Suppressor macrophage treated with lipopolysaccharide for 1 hour (primary cell): Measurements from ENCODE around the gene PFKM.
"Not testable (repeated sequence)": the region's sequence is repeated elsewhere in the genome, so short reads cannot be mapped to it uniquely, and the experiment has no call there.

Source experiments
- DNase-seq, 3 donors: peaks; one replicate each; pipeline ENCODE4 v3.0.0-alpha.2; 2020 to 2022

PFKM gene

DNA sequence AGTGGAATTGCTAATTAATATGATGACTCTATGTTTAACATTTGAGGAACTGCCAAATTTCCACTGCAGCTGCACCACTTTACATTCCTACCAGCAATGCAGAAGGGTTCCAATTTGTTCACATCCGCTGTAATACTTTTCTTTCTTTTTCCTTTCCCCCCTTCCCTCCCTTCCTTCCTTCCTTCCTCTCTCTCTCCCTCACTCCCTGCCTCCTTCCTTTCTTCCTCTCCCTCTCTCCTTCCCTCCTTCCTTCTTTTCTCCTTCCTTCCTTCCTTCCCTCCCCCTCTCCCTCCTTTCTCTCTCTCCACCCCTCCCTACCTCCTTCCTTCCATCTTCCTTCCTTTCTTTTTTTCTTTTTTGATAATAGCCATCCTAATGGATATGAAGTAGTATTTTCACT is 3.2 kb upstream of the PFKM start:
- no peak for DNase-seq

DNA sequence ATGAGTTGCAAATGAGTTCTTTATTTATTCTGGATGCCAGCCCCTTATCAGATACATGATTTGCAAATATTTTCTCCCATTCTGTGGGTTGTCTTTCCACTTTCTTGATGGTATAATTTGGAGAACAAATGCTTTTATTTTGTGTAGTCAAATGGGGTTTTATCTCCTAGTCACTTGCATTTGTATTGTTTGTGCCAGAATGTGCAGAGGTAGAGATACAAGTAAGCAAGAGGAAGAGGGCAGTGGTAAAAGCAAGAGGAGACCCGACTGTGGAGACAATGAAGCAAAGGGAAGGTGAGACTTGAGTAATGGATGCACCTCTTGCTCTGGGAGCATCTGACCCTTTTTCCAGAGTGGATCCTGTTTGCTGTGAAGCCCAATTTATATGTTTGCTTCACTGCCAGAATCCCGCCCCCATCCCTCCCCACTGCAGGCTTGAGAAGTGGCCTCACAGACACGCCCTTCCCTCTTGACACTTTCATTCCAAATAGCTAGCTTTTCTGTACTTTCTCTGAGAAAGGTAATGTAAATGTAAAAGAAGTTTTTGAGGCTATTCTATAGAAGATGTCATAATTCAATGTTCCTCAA is 786 bp upstream of the PFKM start:
- no peak for DNase-seq

DNA sequence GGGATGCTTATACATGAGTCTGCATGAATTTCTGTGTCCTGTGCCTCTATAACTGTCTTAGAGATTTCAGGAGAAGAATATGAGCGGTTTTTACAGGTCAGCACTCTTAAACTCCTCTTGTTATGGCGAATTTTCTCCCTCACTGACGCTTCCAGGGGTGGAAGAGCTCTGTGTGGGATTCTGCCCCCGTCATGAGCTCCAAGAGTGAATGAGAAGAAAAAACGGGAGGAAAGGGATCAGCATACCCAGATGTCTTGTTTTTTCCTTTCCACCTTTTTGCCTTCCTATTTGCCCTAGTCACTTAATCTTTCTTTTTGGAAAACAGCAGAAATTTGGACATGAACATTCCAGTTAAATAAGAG is 651 bp downstream of the PFKM start:
- DNase-seq, result no peak

DNA sequence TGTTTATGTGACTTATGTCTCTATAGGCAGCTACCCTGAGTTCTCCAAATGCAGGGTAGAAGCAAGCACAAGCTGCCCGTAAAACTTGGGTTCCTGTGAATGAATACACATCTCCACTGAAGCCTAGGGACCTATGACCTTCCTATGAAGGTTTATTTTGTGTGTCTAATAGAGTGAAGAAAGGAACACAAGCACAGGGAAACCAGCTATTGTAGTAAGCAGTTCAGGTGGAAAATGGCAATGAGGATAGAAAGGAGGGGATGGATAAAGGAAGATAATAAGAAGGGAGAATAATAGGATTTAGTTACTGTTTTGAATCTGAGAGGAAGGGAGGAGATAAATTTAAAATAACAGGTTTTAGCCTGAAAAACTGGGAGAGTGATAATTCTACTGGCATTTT is 2.4 kb downstream of the PFKM start:
- DNase-seq, result no peak

DNA sequence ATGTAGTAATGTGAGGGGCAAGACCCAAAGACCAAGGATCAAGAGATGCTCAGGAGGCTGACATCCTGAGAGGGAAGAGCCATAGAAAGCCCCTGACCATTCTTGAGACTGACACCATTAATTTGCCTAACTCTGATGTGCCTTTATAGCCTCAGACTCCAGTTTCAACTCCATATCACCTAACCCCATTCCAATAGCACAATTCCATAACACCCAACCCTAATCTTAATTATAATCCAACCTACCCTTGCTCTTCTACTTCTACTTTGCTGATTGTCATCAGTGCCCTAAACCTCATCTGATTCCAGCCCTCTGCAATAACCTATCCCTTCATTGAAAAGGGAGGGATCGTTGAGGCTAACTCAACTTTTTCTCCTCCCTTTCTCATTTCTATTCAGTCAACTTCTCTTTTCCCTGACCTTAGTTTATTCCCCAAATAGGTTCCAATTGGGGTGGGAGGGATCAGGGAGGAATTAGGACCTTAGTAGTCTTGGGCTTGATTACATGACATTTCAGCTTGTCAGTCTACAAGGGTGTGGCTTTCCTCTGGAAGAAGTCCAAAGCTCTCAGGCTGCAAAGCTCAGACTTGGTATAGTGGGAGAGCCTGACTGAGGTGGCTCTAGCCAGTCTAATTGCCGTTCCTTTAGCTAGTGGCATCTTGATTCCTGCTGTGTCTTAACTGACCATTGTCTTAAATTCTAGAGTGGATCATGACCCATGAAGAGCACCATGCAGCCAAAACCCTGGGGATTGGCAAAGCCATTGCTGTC is 3.1 kb downstream of the PFKM start:
- no peak for DNase-seq

DNA sequence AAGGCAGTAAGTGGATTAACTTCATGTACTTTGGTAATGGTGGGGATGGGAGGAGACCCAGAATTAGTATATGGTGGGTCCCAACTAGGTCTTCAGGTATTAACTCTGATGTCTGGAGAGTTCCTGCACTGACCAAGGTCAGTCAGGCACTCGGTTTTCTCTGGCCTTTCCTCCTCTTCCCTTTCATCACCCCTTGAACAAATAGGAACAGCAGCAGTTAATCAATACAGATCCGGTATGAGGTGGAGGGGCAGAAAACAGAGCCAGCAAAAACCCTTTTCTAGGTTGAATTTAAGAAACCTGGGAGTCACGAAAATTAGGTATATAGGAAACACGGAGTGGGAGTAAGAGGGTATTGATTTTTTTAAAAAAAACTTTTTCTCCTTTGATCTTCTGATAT is 4.0 kb downstream of the PFKM start:
- no peak for DNase-seq

DNA sequence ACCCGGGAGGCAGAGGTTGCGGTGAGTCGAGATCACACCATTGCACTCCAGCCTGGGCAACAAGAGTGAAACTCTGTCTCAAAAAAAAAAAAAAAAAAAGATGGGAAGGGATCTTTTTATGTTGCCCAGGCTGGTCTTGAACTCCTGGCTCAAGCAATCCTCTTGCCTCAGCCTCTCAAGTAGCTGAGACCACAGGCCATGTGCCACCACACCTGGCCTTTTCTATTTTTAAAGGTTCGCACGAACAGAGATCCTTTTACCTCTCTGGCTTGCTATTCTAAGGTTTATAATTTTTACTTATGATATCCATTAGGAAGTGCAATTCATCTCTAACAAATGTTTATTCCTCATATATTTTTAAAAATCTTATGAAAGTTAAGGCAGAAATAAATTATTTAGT is 6.4 kb downstream of the PFKM start:
- not testable (repeated sequence) for DNase-seq

DNA sequence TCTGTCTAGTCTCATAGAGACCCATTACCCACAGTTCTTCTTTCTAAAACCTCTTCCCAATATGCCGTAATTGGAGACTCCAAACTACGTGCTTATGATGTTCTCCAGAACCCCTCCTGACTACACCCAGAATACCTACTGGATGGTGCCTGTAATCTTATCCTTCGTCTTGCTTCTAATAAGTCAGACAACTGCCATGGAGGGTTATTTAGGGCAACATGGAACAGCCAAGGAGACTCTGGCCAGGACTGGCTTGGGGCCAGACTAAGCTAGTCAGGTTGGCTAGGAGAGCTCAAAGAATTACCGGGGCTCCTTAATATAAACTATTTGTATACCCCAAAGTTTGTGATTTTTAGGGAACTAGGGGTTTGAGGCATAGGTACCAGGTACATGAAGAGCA is 6.8 kb downstream of the PFKM start:
- no peak for DNase-seq

DNA sequence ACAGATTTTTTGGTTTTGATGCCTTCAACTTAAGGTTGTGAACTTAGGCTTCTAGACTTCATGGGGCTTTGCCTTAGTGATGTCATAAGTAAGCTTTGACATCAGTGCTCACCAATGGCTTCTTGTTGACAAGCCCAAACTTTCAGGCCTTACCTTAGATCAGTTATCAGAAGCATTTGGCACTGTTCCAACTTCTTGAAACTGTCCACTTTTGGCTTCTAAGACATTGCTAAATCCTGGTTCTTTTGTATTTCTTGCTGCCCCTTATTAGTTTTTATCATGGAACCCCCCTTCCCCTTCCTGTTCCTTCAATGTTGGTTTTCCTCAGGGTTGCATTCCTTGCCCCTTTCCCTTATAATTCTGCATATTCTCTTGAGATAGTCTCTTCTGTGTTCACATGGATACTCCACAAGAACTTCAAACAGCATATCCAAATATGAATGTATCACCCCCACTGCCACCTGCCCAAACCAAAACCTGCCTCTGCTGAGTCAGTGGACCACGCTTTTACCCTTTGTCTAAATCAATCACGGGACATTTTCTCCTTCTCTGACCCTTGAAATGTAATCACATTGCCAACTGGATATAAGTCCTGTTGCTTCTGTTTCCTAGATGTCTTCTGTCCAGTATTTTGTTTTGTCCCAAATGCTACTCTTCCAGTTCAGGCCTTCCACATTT is 7.9 kb downstream of the PFKM start:
- no peak for DNase-seq

DNA sequence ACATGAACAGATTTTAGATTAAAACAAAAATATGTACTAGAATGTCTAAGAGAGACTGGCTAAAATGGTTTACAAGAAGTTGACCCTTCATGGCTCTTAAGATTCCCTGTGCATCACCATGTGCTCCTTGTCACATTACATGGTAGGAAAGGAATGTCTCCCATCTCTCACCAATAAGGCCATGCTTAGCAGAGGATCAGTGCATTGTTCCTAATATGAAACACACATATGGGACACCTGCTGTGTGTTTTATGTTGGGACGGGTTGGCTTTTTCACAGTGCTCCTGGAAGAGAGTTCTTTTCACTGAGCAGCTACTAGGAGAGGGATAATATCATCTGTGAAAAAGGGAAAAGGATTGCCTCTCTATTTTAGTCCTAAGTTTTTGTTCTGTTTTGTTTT is 9.6 kb downstream of the PFKM start:
- DNase-seq, result no peak

DNA sequence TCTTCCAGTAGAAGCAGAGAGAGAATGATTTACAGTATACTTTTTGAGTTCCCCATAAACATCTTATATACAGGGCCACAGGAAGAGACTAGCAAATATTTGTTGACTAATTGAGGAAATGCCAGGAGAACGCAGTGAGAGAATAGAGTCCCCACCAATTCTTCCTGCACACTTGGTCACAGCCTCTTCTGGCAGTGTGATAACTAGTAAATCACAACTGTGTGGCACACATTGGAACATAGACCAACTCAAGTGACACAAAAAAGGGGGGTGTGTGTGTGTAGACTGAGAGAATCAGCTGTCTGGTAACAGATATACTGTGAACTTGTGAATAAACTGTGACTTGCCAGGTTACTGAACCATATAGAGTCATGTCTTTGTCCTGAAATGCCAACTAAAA is 10.2 kb downstream of the PFKM start:
- no peak for DNase-seq

DNA sequence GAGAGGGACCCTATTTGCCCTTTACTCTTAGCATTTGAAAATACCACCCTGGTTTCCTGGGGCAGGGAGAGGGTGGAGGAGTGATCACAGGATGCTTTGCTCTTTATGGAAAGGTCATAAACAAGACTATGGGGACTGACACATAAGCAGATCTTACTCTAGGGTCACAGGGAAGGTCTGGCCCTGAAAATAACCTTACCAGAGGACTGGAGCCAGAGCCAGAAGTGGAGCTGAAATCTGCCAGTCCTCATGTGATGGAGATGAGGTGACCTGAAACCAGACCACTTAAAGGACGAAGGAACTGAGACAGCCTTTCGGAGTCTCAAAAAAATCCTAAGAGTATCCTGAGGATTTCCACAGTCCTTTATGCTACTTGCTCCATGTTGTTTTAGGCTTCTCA is 12.4 kb downstream of the PFKM start:
- DNase-seq, result no peak

DNA sequence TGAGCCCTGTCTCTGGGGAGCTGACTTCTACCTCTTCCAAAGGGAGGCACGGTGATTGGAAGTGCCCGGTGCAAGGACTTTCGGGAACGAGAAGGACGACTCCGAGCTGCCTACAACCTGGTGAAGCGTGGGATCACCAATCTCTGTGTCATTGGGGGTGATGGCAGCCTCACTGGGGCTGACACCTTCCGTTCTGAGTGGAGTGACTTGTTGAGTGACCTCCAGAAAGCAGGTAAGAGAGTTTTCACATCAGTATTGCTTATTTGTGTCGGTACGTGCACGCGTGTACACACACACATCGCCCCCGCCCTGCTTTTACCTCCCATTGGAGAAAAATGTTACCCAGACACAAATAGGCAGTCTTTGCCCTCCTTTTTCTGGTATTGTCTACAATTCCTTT is 13.7 kb downstream of the PFKM start:
- no peak for DNase-seq

DNA sequence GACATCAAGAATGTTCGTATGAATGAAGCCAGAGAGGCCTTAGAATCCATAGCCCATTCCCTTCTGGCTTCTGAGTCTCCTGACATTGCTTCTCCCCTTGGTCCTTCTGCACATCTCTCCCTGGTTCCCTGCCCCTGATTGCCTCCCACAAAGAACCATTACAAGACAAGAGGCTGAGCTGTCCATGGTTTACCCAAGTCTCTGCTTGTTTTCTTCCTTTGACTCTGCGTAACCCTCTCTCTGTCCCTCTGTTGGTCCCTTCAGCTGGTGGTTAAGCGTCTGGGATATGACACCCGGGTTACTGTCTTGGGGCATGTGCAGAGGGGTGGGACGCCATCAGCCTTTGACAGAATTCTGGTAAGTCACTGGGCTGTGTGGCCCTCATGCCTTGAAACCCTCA is 15.9 kb downstream of the PFKM start:
- DNase-seq, result no peak

DNA sequence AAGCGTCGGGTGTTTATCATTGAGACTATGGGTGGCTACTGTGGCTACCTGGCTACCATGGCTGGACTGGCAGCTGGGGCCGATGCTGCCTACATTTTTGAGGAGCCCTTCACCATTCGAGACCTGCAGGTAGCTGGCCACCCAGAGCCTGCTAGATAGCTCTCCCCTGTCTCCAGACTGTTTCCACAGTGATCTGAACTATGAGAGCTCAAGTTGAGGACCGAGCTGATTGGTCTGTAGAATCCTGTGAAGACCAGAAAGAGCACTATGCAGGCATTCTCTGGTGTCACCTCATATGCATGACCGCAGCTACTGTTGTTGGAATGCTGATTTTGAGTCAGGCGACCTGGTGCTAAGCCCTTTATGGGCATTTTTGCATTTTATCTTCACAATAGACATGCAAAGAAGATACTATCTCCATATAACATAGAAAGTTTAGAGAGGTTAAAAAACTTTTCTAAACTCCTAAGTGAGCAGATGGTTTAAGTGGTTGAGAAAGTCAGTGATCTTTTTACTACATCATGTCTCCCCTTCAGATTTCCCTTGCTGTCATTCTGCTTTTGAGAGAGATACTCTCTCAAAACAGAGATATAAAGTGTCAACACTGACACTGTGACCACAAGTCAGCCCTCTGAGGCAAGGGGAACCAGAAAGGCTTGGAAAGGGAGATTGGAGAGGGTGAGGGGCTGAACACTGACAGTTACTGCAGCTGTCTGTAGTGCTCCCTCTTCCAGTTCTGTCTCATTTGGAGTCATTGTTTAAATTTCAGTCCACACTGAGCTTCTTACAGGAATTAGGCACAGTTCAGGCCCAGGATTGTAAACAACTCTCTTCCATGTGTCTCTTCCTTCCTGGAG is 23.9 kb downstream of the PFKM start:
- DNase-seq, result no peak

DNA sequence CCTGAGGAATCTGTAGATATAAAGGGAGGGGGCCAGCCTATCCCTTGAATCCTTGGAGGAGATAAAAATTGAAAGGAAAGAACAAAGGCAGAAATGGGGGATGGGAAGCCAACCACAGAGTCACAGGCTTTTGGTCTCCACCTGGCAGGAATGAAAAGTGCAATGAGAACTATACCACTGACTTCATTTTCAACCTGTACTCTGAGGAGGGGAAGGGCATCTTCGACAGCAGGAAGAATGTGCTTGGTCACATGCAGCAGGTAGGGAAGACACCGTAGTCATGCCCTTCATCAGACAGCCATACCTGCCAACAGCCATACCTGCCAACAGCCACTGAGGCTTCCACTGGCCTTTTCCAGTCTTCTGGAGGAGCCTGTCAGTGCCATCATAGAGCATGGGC is 24.7 kb downstream of the PFKM start:
- DNase-seq, result no peak

DNA sequence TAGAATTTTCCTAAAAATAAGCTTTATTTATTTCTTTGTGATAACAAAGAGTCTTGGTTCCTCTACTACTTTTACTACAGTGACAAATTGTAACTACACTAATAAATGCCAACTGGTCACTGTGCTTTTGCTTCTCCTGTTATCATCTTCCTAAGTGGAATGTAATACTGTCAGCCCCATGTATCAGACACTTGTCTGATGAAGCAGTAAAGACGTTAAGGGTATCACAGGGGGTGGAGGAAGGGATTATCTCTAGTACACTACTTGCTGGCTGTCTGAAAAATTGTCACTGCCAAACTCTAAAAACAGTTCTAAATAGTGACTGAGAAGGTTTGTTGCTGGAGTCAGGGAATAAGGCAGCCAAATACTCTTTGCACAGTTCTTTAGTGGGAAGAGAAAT is 26.8 kb downstream of the PFKM start:
- no peak for DNase-seq

DNA sequence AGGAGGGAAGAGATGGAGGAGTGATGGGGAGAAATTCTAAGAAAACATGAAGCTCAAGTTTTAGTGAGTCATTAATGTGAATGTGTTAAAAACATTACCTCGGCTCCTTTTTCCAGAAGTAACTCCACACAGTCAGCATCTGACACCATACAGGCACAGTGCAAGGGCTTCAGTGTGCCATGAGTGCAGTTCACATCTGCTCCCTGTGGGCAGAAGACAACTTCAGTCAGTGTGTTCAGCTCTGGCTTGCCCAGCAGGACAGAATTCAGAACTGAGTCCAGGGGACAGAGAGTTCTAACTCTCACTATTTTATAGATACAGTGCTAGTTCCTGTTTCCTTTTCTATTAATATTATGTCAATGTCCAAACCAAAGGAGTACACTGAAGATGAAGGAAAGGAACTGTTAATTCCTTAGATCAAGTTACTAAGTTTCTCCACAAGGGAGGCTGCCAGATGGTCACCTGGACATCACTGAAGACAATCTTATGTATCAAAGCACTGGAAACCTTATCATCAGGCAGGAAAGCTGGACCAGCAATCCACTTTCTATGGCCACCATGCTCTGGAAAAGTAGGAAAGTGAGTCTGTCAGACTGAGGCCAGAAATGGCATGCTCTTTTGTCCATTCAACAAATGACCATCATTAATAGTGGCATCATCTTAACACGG is 32.1 kb downstream of the PFKM start:
- DNase-seq, result no peak

DNA sequence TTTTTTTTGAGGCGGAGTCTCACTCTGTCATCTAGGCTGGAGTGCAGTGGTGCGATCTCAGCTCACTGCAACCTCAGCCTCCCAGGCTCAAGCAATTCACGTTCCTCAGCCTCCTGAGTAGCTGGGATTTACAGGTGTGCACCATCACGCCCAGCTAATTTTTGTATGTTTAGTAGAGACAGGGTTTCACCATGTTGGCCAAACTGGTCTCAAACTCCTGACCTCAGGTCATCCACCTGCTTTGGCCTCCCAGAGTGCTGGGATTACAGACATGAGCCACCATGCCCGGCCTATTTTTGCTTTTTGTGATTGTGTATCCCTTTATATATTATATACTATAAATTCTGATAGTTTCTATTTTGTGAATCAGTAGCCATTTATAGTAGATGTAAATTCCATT is 36.6 kb downstream of the PFKM start:
- DNase-seq, result not testable (repeated sequence)

DNA sequence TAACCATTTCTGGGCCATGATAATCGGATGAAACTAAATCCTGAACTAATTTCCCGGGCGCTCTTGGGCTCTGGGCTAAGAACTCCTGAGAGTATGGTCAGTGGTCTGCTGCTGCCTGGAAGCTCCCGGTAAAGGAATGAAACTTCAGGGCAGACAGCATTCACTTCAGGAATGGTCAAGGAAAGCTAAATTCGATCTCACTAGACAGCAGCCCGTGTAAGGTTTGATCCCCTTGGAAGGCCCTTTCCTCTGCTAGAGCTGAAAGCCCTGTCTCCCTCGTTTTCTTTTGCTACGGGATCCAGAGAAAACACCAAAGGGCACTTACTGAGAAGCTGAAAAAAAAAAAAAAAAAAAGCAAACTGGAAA is 37.5 kb downstream of the PFKM start:
- no peak for DNase-seq

DNA sequence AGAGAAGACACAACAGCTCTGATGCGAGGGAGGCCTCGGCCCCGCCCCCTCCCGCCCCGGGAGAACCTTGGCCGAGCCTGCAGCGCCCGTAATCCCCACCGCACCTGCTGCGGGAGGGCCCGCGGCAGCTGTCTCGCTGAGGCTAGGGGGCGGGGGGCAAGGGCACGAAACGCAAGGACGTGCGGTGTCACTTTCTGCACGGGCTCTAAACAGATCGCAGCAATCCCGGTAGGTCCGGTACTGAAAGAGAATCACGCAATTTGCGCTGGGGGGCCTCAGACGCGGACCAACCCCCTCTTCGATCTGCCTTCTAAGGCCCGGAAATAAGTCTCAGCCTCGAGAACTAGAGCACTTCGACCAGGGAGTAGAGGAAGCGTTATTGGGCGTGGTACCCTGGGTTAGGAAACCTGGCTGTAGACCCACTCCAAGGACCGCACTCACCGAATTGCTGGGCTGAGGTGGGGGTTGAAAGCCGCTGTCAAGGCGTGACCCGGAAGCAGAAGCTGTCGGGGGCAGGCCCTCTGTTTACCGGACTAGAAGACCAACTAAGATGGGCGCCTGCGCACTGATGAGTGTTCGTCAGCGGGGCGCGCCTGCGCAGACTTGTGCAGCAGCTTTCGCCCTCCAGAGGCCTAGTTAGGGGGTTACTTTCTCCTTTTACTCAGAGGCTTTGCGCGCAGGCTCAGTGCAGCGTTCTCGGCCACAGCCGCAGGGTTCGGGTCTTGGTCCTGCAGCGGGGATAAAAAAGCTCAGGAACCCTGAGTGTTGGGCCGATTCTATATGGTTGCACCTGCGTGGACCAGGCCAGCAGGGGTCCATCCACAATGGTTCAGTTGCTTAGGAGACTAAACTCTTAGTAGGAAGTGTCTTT is 38.1 kb downstream of the PFKM start, which contains the start of gene ASB8:
ASB8 (minus strand) TSS at position 498 of the 871 bp plus-strand sequence. CDS start 4,019 bp downstream, outside the sequence.
- DNase-seq, result peak; percentile 99 to 100 (median 99)

DNA sequence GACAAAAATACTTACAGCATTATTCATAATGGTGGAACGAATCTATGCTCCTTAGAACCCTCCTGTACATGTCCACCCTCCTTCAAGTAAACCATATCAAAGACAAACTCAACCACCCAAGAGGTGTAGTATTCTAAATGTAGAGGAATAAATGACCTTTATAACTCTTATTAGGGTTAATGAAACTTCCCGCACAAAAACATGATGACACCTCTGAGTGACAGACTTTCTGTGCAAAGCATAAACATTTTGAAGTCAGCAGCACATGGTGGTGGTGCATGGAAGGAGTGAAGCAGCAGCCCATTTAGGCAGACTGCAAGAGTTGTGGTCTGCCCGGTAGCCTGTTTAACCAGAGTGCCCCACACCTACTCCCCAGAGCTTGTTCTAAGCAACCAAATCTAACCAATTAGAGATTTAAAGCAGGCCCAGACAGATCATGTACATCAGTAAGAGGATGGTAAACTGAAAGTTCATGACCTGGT is 38.8 kb downstream of the PFKM start:
- DNase-seq, result no peak
